ENCODE data around the gene NUDT11. TPM values are rescaled to one million over a fixed set of nuclear protein-coding genes. Genes with fewer than 3 reads are reported as not detected.

Gene NUDT11
- total RNA-seq, 1 donor from 2014 or later, result 3.4 TPM

DNA sequence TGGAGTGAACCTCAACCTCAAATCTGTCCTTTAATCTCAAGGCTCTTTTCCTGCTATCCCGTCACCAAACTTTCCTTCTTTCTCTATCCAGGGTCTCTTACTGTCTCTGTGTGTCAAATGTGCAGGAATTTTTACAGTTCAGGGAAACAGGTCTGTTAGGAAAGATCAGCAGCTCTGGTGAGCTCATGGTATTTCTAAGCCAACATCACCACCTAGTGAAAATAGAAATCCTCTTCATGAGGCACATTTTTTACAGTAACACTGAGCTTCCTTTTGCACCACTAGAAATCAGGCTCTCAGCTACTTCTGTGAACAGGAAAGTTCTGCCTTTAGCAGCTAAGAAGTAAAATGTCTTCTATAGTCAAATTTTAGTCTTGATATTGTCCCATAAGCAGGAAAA is 39.6 kb downstream of the NUDT11 start:
- no peak for DNase-seq
- Mint-ChIP-seq H3K27me3 (no peaks in the 10 kb centered on the region), H3K4me3 (no peak overlapping the region), H3K36me3 (ENCODE audit: low read depth) (no peaks in the 10 kb centered on the region), H3K4me1 (no peaks in the 10 kb centered on the region), H3K9me3 (no peaks in the 10 kb centered on the region), H3K27ac (no peak overlapping the region)
- intact Hi-C loops (cut with micrococcal nuclease), result no loop called here

DNA sequence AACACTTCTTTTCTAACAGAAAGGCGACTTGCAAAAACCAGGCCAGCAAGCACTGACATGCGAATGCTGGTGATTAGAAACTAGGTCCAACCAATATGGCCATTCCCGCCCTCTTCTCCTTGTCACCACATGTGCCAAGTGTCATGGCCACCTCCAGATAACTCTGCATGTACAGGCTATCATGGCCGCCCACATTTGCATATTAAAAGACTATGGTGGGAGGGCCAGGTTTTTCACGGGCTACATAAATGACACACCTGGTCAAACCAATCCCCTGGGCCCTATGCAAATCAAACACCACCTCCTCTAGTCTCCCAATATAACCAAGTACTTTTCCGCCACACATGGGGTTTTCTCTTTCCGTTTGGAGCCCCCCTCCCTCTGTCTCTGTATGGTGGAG is 40.1 kb downstream of the NUDT11 start:
- no peaks in the 10 kb centered on the region for H3K36me3 Mint-ChIP-seq (ENCODE audit: low read depth)
- no peak overlapping the region for H3K27ac Mint-ChIP-seq
- no peak for DNase-seq
- H3K4me3 Mint-ChIP-seq, result no peak overlapping the region
- no peaks in the 10 kb centered on the region for H3K4me1 Mint-ChIP-seq
- intact Hi-C loops (cut with micrococcal nuclease), result no loop called here
- no peaks in the 10 kb centered on the region for H3K27me3 Mint-ChIP-seq
- no peaks in the 10 kb centered on the region for H3K9me3 Mint-ChIP-seq

DNA sequence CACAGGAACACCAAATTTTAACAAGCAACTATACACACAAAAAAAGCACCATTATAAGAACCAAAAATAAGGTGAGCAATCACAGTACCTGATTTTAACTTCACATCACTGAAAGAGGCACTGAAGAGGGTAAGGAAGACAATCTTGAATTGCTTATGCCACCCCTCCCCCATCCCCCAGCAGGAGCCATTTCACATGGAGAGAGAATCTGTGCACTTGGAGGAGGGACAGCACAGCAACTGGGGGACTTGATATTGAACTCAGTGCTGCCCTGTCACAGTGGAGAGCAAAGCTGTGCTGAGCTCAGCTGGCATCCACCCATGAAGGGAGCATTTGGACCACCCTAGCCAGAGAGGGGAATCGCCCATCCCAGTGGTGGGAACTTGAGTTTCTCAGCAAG is 56.0 kb downstream of the NUDT11 start:
- H3K4me1 Mint-ChIP-seq, result no peaks in the 10 kb centered on the region
- no peak overlapping the region for H3K27ac Mint-ChIP-seq
- no peak overlapping the region for H3K4me3 Mint-ChIP-seq
- intact Hi-C loops (cut with micrococcal nuclease), result no loop called here
- no peaks in the 10 kb centered on the region for H3K9me3 Mint-ChIP-seq
- no peak for DNase-seq
- no peaks in the 10 kb centered on the region for H3K27me3 Mint-ChIP-seq
- H3K36me3 Mint-ChIP-seq (ENCODE audit: low read depth), result no peaks in the 10 kb centered on the region

Other genes with a start within 250 kb of the NUDT11 start
- gene NUDT10, start 163.8 kb downstream of the NUDT11 start, total RNA-seq, result 0.28 and 0.51 TPM in 2 replicates
- not detected in 2 replicates for gene CENPVL3, start 122.3 kb upstream of the NUDT11 start, total RNA-seq
- not detected in 2 replicates for gene CENPVL2, start 186.2 kb upstream of the NUDT11 start, total RNA-seq
- gene CENPVL1, start 213.9 kb upstream of the NUDT11 start, total RNA-seq, result not detected in 2 replicates
- 12.8 and 13.2 TPM in 2 replicates for gene GSPT2, start 246.8 kb upstream of the NUDT11 start, total RNA-seq

Measured in activated CD4-positive, alpha-beta T cell treated with anti-CD3 and anti-CD28 coated beads, Interleukin-2, amount 10 ng/mL, durations not matched to agents 24 days and 14 days (primary cell).